Measurements from ENCODE around the gene CYP24A1.

DNA sequence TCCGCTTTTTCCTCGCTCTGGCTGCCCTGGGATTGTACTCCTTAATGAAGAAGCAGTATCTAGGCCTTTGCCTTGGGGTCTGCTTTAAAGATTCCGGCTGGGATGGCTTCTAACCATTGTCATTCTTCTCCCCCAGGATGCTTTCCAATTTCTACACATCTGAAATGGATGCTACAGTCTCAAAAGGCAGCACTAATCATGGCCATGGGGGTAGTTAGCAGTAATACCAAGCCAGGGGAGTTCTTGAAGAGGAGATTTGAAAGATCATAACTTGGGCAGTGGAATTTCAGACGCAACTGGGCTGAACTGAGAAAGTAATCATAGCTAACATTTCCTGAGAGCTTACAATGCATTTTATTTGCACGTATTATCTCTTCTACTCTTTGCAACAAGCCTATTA is 30.7 kb upstream of the CYP24A1 start:
- TF ChIP-seq, protein P1, sequence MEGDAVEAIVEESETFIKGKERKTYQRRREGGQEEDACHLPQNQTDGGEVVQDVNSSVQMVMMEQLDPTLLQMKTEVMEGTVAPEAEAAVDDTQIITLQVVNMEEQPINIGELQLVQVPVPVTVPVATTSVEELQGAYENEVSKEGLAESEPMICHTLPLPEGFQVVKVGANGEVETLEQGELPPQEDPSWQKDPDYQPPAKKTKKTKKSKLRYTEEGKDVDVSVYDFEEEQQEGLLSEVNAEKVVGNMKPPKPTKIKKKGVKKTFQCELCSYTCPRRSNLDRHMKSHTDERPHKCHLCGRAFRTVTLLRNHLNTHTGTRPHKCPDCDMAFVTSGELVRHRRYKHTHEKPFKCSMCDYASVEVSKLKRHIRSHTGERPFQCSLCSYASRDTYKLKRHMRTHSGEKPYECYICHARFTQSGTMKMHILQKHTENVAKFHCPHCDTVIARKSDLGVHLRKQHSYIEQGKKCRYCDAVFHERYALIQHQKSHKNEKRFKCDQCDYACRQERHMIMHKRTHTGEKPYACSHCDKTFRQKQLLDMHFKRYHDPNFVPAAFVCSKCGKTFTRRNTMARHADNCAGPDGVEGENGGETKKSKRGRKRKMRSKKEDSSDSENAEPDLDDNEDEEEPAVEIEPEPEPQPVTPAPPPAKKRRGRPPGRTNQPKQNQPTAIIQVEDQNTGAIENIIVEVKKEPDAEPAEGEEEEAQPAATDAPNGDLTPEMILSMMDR (conservative IDR thresholded peaks at IDR 0.05): no peak
- no peak for TF ChIP-seq ZFX (IDR thresholded peaks at IDR 0.05)
